Activated CD8-positive, alpha-beta memory T cell treated with anti-CD3 and anti-CD28 coated beads, Interleukin-2, amount 50 U/mL, for 1 hour (primary cell): ENCODE results near the gene CHRM3.
"Not testable (repeated sequence)": the region's sequence is repeated elsewhere in the genome, so short reads cannot be mapped to it uniquely, and the experiment has no call there.

Experiments
- DNase-seq: peaks from one replicate; pipeline ENCODE4 v3.0.0-alpha.2; 2020; ENCODE audit errors: extremely low read depth

Gene CHRM3

GRCh38 chr1:239386453-239387303 lies at the start of gene CHRM3:
CHRM3 (plus strand) TSS chr1:239386568; CDS start chr1:239907452, 520,884 bp downstream.
- DNase-seq = no peak

DNA sequence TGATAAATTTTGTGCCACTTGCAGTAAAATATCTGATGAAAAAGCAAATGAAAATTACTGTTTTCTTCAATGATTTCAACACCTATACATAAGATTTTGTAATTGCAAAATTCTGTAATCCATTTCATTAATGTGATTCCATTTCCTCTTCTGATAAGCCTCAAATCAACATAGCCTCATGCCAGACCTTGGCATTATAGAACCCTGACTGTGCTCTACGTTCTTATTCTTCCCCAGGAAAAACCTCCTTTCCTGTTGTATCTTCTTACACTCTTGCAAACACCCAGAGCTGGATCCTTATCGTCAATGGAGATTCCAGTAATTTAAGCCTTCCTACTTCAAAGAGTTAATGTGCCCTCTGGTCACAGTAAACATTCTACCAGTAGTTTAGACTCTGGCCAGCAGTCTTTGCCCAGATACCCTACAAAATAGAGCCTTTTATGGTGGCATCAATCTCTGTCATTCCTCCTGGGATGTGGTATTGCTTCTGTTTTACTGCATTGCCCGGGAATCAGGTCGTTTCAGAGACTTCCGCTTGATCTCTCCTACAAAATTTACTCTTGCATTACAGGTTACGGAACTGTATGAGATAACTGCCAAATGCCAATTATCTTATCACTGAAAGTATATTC lies 48.5 kb upstream of the CHRM3 start:
- DNase-seq = no peak

GRCh38 chr1:239347776-239348175 lies 38.6 kb upstream of the CHRM3 start:
- no peak for DNase-seq

- DNase-seq = no peak
Measured at GRCh38 chr1:239348635-239349353, 37.6 kb upstream of the CHRM3 start.

GRCh38 chr1:239349699-239350098 lies 36.7 kb upstream of the CHRM3 start:
- DNase-seq = no peak

DNA sequence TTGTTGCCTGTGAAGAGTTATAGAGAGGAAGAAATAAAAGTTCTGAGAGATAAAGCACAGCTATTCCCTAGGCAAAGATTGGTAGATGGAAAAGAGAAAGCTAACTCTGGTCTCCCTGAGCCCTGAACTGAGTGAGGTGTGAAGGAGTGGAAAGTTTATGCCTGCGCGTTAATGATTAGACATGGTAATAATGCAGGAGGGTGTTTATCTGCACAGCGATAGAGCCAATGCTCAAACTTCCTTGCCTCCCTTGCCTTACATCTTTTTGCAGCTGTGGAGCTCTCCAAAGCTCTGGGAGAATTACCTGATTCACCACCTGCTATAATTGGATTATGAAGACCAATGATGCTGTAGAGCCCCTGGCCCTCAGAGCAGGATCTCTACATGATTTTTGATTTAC lies 32.8 kb upstream of the CHRM3 start:
- no peak for DNase-seq

DNA sequence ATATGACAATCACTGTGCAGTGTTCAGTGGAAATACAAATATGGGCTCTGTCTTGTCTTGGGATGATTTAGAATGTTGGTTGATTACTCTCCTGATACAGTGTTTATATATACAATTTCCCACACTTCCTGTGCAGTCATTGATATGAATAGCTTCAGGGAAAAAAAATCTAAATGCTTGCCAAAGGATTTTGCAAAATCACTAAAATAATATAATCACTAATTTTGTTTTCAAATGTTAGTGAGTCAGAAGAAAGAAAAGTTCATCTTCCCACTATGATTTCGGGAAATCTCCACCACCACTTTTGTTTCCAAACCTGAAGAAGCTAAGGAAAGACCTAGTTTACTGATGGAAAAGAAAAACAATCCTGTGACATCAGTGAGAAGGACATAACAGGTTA lies 32.1 kb upstream of the CHRM3 start:
- DNase-seq = no peak

DNA sequence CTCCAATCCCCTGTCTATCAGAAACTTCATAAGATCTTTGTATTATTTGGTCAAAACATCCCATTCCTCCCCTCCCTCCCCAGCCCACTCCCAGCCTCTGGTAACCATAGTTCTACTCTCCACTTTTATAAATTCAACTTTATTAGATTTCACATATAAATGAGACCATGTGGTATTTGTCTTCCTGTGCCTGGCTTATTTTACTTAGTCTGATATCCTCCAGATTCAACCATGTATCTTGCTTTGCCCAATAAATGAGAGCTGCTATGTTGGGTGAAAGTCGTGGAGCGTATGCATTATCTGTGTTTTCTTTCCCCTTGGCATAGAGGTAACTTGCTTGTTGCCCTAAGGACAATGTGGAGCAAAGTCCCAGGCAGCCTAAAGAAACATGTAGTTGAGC lies 28.5 kb upstream of the CHRM3 start:
- no peak for DNase-seq

DNA sequence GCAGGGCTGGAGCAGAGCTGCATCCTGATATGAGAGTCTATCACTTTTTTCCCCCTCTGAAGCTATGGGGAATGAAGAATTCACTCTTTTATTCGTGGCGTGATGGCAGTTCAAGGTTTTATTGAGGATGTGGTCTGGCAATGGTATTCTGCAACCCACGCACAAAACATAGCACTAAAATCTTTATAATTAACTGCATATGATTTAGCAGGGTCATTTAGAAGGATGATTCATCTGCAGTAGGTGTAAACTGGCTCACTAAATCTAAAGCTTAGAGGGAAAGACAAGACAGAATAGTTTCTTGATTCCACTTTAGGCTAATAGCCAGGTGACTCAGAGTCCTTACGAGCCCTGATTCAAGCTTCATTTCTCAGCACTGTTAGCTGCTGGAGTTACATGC lies 25.0 kb upstream of the CHRM3 start:
- DNase-seq = no peak

- DNase-seq = no peak
Measured at GRCh38 chr1:239363930-239364329, 22.4 kb upstream of the CHRM3 start.

DNA sequence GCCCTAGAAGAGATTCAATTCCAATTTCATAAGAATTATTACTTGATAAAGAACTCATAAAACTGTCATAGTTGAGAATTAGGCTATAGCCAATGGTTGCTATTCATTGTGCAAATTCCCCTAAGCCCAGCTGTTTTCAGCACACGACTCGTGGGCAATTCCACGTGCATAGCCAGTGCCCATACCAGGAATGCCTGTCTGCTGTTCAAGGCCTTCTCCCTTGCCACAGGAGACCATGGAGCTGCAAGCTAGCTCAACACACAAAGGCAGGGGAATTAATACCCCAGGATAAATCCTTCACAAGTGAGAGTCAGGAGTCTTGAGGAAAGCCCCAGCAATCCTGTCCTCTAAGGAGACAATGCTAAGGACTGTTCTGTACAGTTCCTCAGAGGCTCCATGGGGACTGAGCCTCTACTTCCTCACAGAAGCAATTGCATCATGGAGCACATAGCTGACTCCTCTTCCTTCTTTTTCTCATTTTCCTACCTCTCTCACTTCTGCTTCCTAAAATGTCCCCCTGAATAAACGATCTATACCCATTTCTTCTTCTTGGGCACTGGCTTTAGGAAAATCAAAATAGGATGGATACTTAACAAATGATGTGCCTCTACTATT lies 19.1 kb upstream of the CHRM3 start:
- no peak for DNase-seq

GRCh38 chr1:239368436-239369109 lies 17.8 kb upstream of the CHRM3 start:
- DNase-seq = no peak

- DNase-seq = not testable (repeated sequence)
Measured at GRCh38 chr1:239370869-239371268, 15.5 kb upstream of the CHRM3 start.

- DNase-seq = no peak
Measured at GRCh38 chr1:239382666-239383065, 3.7 kb upstream of the CHRM3 start.

GRCh38 chr1:239383714-239384113 lies 2.7 kb upstream of the CHRM3 start:
- no peak for DNase-seq

GRCh38 chr1:239387304-239388158 lies 1.2 kb downstream of the CHRM3 start:
- DNase-seq = no peak

- DNase-seq = no peak
Measured at GRCh38 chr1:239388159-239388485, 1.8 kb downstream of the CHRM3 start.

DNA sequence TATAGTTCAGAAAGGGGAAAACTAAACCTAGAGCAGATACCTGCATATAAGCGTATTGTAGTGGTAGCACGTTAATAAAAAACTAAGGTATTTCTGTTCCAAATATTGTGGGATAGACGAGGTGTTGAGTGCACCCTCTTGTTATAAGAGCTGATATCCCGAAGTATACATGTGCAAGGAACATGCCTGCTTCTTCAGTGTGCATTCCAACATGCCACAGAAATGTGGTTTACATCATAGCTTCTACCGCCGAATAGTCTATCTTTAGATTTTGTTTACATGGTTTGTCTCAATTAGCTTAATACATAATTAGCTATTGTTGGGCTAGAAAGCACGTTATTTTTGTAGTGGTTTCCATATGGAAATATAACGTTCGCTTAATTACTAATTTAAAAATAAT lies 2.2 kb downstream of the CHRM3 start:
- no peak for DNase-seq

DNA sequence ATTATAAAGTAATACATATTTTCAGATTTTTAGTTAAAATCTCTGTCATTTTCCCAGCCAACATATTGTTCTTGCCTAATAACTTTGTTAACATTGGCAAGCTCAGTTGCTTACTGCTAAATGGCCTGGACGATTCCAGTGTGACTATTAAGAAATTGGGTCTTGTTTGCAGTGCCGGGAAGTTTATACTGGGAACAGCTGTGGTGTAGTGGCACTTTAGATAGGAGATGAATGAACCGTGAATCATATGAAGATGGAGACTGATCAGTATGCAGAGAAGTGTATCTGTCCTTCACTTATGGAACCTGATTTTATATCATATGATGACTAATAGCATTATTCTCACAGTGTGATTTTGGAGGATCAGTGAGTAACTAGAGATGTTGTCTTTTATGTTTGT lies 3.3 kb downstream of the CHRM3 start:
- no peak for DNase-seq

GRCh38 chr1:239392271-239392670 lies 5.9 kb downstream of the CHRM3 start:
- no peak for DNase-seq

DNA sequence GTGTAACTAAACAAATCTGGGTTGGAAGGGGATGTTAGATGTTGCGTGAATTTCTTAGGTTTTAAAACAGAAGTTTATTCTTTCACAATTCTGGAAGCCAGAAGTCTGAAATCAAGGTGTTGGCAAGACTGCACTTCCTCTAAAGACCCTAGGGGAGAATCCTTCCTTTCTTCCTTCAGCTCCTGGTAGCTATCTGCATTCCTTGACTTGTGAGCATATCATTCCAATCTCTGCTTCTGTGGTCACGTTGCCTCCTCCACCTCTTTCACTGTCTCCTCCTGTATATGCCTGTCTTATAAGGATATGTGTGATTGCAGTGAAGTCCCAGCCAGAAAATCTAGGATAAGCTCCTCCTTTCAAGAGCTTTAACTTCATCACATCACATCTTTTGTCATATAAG lies 7.7 kb downstream of the CHRM3 start:
- no peak for DNase-seq
